Measurements from ENCODE around the gene SPAG4.

Gene SPAG4

DNA sequence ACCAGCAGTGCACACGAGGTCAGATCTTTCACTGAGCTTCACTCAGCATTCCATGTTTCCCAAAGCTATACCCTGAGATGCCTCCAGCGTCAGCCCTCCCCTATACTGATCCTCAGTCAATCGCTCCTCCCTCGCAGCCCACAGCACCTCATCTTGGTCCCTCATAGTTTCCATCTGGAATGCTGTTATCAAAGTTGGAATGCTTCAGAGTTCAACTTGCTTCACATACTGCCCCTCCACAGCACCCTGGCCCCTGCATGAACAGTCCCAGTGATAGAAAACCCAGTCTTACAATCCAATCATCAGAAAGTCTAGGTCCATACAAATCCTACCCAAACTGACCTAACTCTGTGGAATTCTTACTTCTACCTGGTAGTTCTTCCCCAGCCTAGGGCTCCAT lies 20.0 kb downstream of the SPAG4 start:
- H3K27ac ChIP-seq (ENCODE audit: low read length) = no peak overlapping the region
- H3K9ac ChIP-seq (ENCODE audit: low read length) = no peak overlapping the region
- no peaks in the 10 kb centered on the region for H3K4me1 ChIP-seq (ENCODE audit: low read length)
- TF ChIP-seq EZH2phosphoT487 (IDR thresholded peaks at IDR 0.05; ENCODE audit: low read length) (no peak), EZH2 (optimal IDR thresholded peaks at IDR 0.05; ENCODE audit: low read depth, low read length) (no peak), CTCF (IDR thresholded peaks at IDR 0.05; ENCODE audit: low read length) (no peak)
- H3K27me3 ChIP-seq (replicated peaks; ENCODE audit: insufficient read depth, low read length) = no peaks in the 10 kb centered on the region
- no peak overlapping the region for H2AFZ ChIP-seq (ENCODE audit: low read length)
- peaks cover 13% of the 10 kb centered on the region for H3K79me2 ChIP-seq (ENCODE audit: low read length)
- H3F3A ChIP-seq (ENCODE audit: insufficient read depth, low read length) = no peaks in the 10 kb centered on the region
- no peak overlapping the region for H3K4me2 ChIP-seq (ENCODE audit: low read depth, low read length)
- no peaks in the 10 kb centered on the region for H3K9me3 ChIP-seq (replicated peaks; ENCODE audit: insufficient read depth, low read length)
- no peak for DNase-seq
- H3K9me2 ChIP-seq (replicated peaks; ENCODE audit: insufficient read depth, low read length) = no peaks in the 10 kb centered on the region
- H3K4me3 ChIP-seq (ENCODE audit: low read length) = no peak overlapping the region
- H3K36me3 ChIP-seq (replicated peaks; ENCODE audit: insufficient read depth, low read length) = no peaks in the 10 kb centered on the region
- no peaks in the 10 kb centered on the region for H4K20me1 ChIP-seq (ENCODE audit: insufficient read depth, low read length)

DNA sequence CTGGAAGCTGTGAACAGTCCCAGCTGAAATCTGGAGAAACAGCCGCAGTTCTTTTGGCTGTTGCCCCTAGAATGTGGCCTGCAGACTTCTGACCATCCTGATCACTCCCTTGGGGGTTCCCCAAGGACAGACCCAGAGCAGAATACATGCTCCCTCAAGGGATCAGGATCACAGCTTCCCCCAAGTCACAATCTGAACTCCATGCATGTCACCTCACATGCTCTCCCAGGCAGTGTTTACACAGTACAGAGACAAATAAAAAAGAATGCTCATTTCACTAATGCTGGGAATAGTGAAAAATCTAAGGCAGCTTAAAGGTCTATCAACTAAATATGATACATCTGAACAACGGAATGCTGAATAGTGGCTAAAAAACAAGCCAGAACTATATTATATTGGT lies 20.5 kb downstream of the SPAG4 start:
- no peak for DNase-seq

DNA sequence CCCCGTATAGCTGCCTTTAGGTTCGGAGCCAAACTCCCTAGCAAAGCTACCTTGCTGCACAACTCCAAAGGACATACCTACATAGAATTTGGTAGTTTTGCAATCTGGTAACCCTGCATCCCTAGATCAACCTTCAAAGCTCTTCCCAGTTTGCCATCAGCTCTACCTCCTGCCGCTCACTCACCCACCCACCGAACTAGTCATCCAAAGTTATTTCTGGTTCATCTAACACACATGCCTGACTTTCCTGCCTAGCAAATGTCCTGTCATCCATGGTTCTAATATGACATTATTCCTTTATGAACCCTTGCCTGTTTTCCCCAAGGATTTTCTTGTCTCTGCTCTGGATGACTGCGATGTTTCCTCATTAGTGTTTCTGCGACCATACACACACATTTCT lies 21.6 kb downstream of the SPAG4 start:
- Histone ChIP-seq H3F3A (ENCODE audit: insufficient read depth, low read length) (no peaks in the 10 kb centered on the region), H3K36me3 (replicated peaks; ENCODE audit: insufficient read depth, low read length) (no peaks in the 10 kb centered on the region), H3K4me3 (ENCODE audit: low read length) (no peak overlapping the region), H3K4me2 (ENCODE audit: low read depth, low read length) (no peak overlapping the region), H2AFZ (ENCODE audit: low read length) (no peak overlapping the region), H3K79me2 (ENCODE audit: low read length) (peaks cover 13% of the 10 kb centered on the region), H3K4me1 (ENCODE audit: low read length) (no peaks in the 10 kb centered on the region), H4K20me1 (ENCODE audit: insufficient read depth, low read length) (no peaks in the 10 kb centered on the region), H3K9me2 (replicated peaks; ENCODE audit: insufficient read depth, low read length) (no peaks in the 10 kb centered on the region), H3K9me3 (replicated peaks; ENCODE audit: insufficient read depth, low read length) (no peaks in the 10 kb centered on the region), H3K27ac (ENCODE audit: low read length) (no peak overlapping the region), H3K27me3 (replicated peaks; ENCODE audit: insufficient read depth, low read length) (no peaks in the 10 kb centered on the region), H3K9ac (ENCODE audit: low read length) (no peak overlapping the region)
- DNase-seq = no peak
- TF ChIP-seq EZH2 (optimal IDR thresholded peaks at IDR 0.05; ENCODE audit: low read depth, low read length) (no peak), CTCF (IDR thresholded peaks at IDR 0.05; ENCODE audit: low read length) (no peak), EZH2phosphoT487 (IDR thresholded peaks at IDR 0.05; ENCODE audit: low read length) (no peak)

More for the DNA sequence above, 20.5 kb downstream of the SPAG4 start:
- no peak for TF ChIP-seq EZH2 (optimal IDR thresholded peaks at IDR 0.05; ENCODE audit: low read depth, low read length)
- TF ChIP-seq EZH2phosphoT487 (IDR thresholded peaks at IDR 0.05; ENCODE audit: low read length) = no peak
- TF ChIP-seq CTCF (IDR thresholded peaks at IDR 0.05; ENCODE audit: low read length) = no peak
- Histone ChIP-seq H2AFZ (ENCODE audit: low read length) (no peak overlapping the region), H3F3A (ENCODE audit: insufficient read depth, low read length) (no peaks in the 10 kb centered on the region), H3K36me3 (replicated peaks; ENCODE audit: insufficient read depth, low read length) (no peaks in the 10 kb centered on the region), H3K4me3 (ENCODE audit: low read length) (no peak overlapping the region), H3K27me3 (replicated peaks; ENCODE audit: insufficient read depth, low read length) (no peaks in the 10 kb centered on the region), H3K4me1 (ENCODE audit: low read length) (no peaks in the 10 kb centered on the region), H4K20me1 (ENCODE audit: insufficient read depth, low read length) (no peaks in the 10 kb centered on the region), H3K27ac (ENCODE audit: low read length) (no peak overlapping the region), H3K9me2 (replicated peaks; ENCODE audit: insufficient read depth, low read length) (no peaks in the 10 kb centered on the region), H3K79me2 (ENCODE audit: low read length) (peaks cover 13% of the 10 kb centered on the region), H3K9me3 (replicated peaks; ENCODE audit: insufficient read depth, low read length) (no peaks in the 10 kb centered on the region), H3K4me2 (ENCODE audit: low read depth, low read length) (no peak overlapping the region), H3K9ac (ENCODE audit: low read length) (no peak overlapping the region)
